GM10266 (cell line): ENCODE data around the gene TOMM22.

Source experiments
- DNase-seq: peaks from one replicate; pipeline ENCODE4 v3.0.0; 2012; ENCODE audit errors: extremely low spot score
- TF ChIP-seq, protein P1 (sequence below): IDR thresholded peaks from 2 replicates; pipeline ENCODE4 v1.5.1; 2012; ENCODE audit warnings: mild to moderate bottlenecking, low read depth; ENCODE audit not compliant: control insufficient read depth, insufficient read depth; ENCODE audit errors: missing control alignments

Gene TOMM22

DNA sequence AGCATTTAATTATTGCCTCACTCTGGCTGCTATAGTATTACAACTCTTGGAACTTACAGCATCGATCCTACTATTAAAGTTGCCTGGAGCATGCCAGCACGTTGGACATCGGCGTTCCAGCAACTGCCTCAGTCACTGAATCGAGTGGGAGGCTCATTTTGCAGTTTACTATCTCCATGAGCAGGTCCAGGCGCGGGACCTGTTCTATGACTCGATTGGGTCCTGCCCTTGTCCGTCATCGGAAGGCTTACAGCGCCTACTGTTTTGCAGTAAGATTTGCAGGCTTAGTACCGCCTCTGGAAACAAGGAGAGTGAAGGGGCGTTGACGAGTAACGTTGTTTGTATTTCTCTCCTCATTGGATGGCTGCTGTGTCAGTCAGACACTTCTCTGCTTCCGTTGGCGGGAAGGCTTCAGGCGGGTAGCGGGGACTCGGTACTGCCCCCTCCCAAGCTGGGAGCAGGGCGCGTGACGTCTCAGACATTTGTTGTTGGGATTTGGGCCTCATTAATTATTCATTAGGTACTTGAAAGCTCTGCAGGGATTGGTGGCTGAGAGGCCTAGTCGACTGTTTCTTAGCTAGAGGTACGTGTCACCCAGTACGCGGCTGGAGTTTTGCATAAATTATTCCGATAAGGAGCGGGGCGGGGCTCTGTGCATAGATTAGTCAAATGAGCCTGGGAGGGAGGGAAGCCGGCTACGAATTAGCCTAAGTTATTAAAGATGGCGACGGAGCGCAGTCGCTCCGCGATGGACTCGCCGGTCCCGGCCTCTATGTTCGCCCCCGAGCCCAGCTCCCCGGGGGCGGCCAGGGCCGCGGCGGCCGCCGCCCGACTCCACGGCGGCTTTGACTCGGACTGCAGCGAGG is 23.7 kb downstream of the TOMM22 start, which contains the start of gene GTPBP1:
Gene GTPBP1, plus strand, starts transcription at position 710 of the 866 bp plus-strand sequence. Its CDS starts 12 bp downstream, at position 722.
- peak; percentile 99 for DNase-seq
- TF ChIP-seq, protein P1, sequence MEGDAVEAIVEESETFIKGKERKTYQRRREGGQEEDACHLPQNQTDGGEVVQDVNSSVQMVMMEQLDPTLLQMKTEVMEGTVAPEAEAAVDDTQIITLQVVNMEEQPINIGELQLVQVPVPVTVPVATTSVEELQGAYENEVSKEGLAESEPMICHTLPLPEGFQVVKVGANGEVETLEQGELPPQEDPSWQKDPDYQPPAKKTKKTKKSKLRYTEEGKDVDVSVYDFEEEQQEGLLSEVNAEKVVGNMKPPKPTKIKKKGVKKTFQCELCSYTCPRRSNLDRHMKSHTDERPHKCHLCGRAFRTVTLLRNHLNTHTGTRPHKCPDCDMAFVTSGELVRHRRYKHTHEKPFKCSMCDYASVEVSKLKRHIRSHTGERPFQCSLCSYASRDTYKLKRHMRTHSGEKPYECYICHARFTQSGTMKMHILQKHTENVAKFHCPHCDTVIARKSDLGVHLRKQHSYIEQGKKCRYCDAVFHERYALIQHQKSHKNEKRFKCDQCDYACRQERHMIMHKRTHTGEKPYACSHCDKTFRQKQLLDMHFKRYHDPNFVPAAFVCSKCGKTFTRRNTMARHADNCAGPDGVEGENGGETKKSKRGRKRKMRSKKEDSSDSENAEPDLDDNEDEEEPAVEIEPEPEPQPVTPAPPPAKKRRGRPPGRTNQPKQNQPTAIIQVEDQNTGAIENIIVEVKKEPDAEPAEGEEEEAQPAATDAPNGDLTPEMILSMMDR = no peak

DNA sequence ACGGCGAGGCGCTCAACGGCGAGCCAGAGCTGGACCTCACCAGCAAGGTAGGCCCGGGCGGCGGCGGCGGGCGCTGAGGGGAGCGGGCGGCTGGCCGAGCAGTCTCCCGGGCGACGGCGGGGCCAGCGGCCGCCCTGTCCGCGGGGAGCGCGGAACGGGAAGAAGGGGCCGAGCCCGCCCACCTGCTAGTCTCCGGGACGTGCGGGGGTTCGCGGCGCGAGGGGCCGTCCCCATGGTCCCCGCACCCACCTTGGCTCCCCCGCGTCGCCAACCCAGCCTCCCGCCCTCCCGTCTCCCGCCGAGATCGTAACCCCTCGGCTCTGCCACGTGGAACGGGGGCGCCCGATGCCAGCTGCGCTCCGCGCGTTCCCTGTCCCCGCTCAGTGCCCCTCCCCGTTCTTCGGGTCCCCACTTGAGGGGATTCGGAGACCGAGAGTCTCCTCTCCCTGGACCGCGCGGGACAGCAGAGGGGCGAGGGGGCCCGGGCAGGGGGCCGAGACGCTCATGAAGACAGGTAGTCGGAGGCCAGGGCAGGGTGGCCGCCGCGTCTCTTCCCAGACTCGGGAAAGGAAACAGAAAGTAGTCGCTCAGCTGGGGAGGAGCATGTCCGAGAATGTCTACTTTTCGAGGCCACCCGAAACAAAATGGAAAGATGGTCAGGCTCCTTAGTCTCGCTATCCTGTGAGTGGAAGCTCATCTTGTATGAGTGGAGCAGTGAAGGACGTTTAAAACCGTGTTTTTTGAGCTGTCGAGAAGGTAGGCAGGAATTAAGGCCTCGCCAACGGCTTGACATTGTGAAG is 24.5 kb downstream of the TOMM22 start:
- TF ChIP-seq, protein P1 = no peak
- peak; percentile 38 for DNase-seq

DNA sequence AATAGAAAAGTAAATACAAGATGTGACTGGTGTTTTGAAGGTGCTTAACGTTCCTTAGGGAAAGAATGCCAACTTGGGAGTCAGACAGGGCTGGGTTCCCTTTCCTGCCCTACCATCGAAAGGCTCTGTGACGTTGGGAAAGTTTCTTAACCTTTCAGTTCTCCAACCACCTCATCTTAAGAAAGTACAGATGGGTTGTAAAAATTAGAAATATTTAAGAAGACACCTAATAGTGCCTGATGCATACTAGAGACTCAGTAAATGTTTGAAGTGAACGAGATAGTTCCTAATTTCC is 25.1 kb downstream of the TOMM22 start:
- TF ChIP-seq, protein P1 = no peak
- DNase-seq = no peak

DNA sequence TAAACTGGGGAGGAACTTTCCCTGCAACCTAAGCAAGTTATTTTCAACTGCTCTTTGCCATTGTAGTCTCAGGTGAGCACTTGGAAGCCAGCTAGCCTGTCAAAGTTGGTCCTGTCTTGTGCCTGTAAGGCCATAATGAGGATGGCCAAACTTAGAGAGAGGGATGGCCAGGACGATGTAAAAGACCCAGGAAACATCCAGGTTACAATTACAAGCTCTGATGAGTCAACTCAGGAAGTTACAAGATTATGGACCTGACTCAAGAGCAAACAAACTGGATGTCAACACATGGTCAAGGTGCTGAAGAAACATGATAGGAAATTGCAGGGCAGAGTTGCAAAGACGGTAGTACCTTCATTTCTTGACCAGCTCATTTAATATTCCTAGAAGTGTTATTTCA is 25.6 kb downstream of the TOMM22 start:
- TF ChIP-seq, protein P1 = no peak
- no peak for DNase-seq

DNA sequence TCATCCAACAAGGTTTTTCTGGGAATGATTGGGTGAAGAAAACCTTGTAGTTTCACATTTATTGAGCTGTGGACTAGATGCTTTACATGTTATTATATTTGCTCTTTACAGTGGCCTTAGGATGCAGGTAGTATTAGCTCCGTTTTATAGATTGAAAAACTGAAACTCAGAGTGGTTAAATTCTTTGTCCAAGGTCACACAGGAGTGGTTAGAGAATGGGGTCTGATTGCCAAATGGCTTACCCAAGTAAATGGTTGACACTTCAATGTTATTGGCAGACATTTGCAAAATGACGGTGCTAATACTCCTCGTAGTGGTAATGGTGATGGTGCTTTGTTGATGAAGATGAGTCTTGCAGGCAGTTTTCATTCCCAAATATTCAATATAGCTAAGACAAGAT is 26.2 kb downstream of the TOMM22 start:
- DNase-seq = no peak
- TF ChIP-seq, protein P1 = no peak

DNA sequence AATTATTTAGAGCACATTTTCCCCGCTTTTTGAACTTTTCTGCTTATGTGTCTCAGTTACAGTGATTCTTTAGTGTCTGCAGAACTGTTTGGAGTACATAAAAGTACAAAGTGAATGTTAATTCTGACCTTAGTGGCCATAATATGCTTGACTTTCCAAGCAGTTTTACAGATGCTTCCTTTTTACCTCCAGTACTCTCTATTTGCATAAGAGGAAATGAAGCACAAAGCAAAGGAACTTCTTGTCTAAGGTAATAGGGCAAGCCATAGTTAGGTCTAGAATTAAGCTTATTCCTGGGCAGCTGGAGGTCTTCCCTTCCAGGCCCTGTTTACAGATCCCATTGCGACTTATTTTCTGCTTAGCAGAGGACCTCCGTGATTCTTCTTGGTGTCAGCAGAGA is 27.5 kb downstream of the TOMM22 start:
- no peak for DNase-seq
- TF ChIP-seq, protein P1 = no peak

DNA sequence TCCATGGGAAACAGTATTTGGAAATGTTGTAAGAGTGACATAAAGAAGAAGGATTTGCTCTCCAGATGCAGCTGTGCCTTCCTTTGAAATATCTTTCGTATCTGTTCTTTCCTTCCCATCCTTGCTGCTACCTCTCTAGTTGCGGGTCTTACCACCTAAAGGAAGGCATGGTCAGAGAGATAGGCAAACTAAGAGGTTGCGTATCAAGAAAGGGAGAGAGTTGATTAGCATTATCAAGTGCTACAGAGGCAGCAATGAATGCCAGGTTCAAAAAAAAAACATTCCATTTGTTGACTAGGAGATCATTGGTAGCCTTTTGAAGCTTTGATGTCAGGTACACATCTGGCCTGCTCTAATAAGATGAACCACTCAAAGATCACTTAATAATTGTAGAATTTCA is 28.6 kb downstream of the TOMM22 start:
- TF ChIP-seq, protein P1 = no peak
- DNase-seq = no peak
